ENCODE results near the gene CCDC196. TPM values are rescaled to one million over a fixed set of nuclear protein-coding genes. Genes with fewer than 3 reads are reported as not detected.

Gene CCDC196
- polyA plus RNA-seq, 1 of the 3 experiments (the other 2 are of a cell fraction) = not detected

GRCh38 chr14:66507181-66507721, 21.1 kb downstream of the CCDC196 start:
- CTCF ChIA-PET = interaction anchor here (0.9 to 1.7 kb wide), 4 partner anchors 8 to 25 kb away, joined by 3 to 6 read pairs (median 4); no protein-coding TSS in a partner anchor
- TF ChIP-seq RAD21 (IDR thresholded peaks at IDR 0.05; ENCODE audit: low read length) (no peak), GATA2 (CRISPR knock-in tag; IDR thresholded peaks at IDR 0.05) (peak; percentile 33; the same call in 1 of the 2 replicates)
- H4K20me1 ChIP-seq (ENCODE audit: insufficient read depth) = peaks cover 4% of the 10 kb centered on the region; the same call in 1 of the 2 replicates
- peak overlapping the region; percentile 96 to 98 for H3K4me3 ChIP-seq (ENCODE audit: low read depth in 2 of 2, low read length in 1 of 2)
- no peaks in the 10 kb centered on the region for H3K9me3 ChIP-seq
- H3K27me3 ChIP-seq (ENCODE audit: insufficient read depth) = no peaks in the 10 kb centered on the region
- DNase-seq = no peak
- peak overlapping the region; percentile 79 to 94 for H3K27ac ChIP-seq (ENCODE audit: low read depth in 2 of 2, low read length in 1 of 2)
- no peaks in the 10 kb centered on the region for H3K36me3 ChIP-seq (replicated peaks in 1 of 2; ENCODE audit: control insufficient read depth in 1 of 2, insufficient read depth in 2 of 2, low read length in 1 of 2)
- peaks cover 23% of the 10 kb centered on the region for H3F3A ChIP-seq (replicated peaks; ENCODE audit: insufficient read depth)
- H3K4me2 ChIP-seq = peak overlapping the region; percentile 98
- H3K79me2 ChIP-seq (ENCODE audit: insufficient read depth) = peaks cover 13% of the 10 kb centered on the region; the same call in 1 of the 2 replicates
- WGBS (ENCODE audit: low lambda C conversion rate) = 9% methylated on average over 22 of the region's 23 CpGs
- H2AFZ ChIP-seq (ENCODE audit: low read depth) = peak overlapping the region; percentile 98
- H3K9me2 ChIP-seq = no peaks in the 10 kb centered on the region
- POLR2A ChIA-PET = interaction anchor here (1.3 kb wide), 1 partner anchor 9 kb away, joined by 4 read pairs; no protein-coding TSS in a partner anchor
- peak overlapping the region; percentile 70 for H3K9ac ChIP-seq
- H3K4me1 ChIP-seq (ENCODE audit: control insufficient read depth in 1 of 2, insufficient read depth in 2 of 2, low read depth in 1 of 2, low read length in 1 of 2) = peaks cover 0 to 5% of the 10 kb centered on the region in 2 experiments; a peak in 3 of 4 replicates

GRCh38 chr14:66507722-66508546, 21.8 kb downstream of the CCDC196 start, which contains the start of gene GPHN:
TSS of gene GPHN (plus strand) at chr14:66508147.
- Histone ChIP-seq H4K20me1 (ENCODE audit: insufficient read depth) (peaks cover 4% of the 10 kb centered on the region; the same call in 1 of the 2 replicates), H3K4me3 (ENCODE audit: low read depth in 2 of 2, low read length in 1 of 2) (peak within 1 kb of the TSS; percentile 96 to 98), H3K4me1 (ENCODE audit: control insufficient read depth in 1 of 2, insufficient read depth in 2 of 2, low read depth in 1 of 2, low read length in 1 of 2) (peaks cover 0 to 5% of the 10 kb centered on the region in 2 experiments; a peak in 3 of 4 replicates), H3K4me2 (peak within 1 kb of the TSS; percentile 98), H3F3A (replicated peaks; ENCODE audit: insufficient read depth) (peaks cover 23% of the 10 kb centered on the region), H3K27me3 (ENCODE audit: insufficient read depth) (no peaks in the 10 kb centered on the region), H3K9ac (peak within 1 kb of the TSS; percentile 70), H3K79me2 (ENCODE audit: insufficient read depth) (peaks cover 13% of the 10 kb centered on the region; the same call in 1 of the 2 replicates), H3K9me3 (no peaks in the 10 kb centered on the region), H2AFZ (ENCODE audit: low read depth) (peak within 1 kb of the TSS; percentile 98), H3K27ac (ENCODE audit: low read depth in 2 of 2, low read length in 1 of 2) (peak within 1 kb of the TSS; percentile 79 to 94), H3K9me2 (no peaks in the 10 kb centered on the region), H3K36me3 (replicated peaks in 1 of 2; ENCODE audit: control insufficient read depth in 1 of 2, insufficient read depth in 2 of 2, low read length in 1 of 2) (no peaks in the 10 kb centered on the region)
- ChIA-PET POLR2A (interaction anchor here (1.3 kb wide), 1 partner anchor 10 kb away, joined by 4 read pairs; no protein-coding TSS in a partner anchor), CTCF (interaction anchor here (1.0 to 1.7 kb wide), 3 partner anchors 9 to 24 kb away, joined by 3 to 6 read pairs (median 4); no protein-coding TSS in a partner anchor)
- under 1% methylated on average over 59 of the region's 91 CpGs for WGBS (ENCODE audit: low lambda C conversion rate)
- peak; percentile 94 for DNase-seq
- no peak for TF ChIP-seq EZH2phosphoT487 (IDR thresholded peaks at IDR 0.05; ENCODE audit: borderline replicate concordance, low read depth)
- no peak for TF ChIP-seq USF2 (IDR thresholded peaks at IDR 0.05; ENCODE audit: borderline replicate concordance, low read depth, low read length)
- TF ChIP-seq TCF12 (IDR thresholded peaks at IDR 0.05) = no peak
- no peak for TF ChIP-seq USF1 (IDR thresholded peaks at IDR 0.05; ENCODE audit: borderline replicate concordance, low read depth)
- TF ChIP-seq FOXM1 (IDR thresholded peaks at IDR 0.05; ENCODE audit: low read depth) = no peak
- peak; percentile 80 for TF ChIP-seq YY1 (IDR thresholded peaks at IDR 0.05; ENCODE audit: low read depth)
- TF ChIP-seq SIN3A (IDR thresholded peaks at IDR 0.05; ENCODE audit: borderline replicate concordance, low read depth, low read length) = peak; percentile 80; the same call in 1 of the 2 replicates
- TF ChIP-seq RAD21 (IDR thresholded peaks at IDR 0.05; ENCODE audit: low read length) = peak; percentile 18
- TF ChIP-seq GATA2 (CRISPR knock-in tag; IDR thresholded peaks at IDR 0.05) = no peak
- peak; percentile 62 for TF ChIP-seq MXI1 (IDR thresholded peaks at IDR 0.05; ENCODE audit: low read depth, low read length)
- TF ChIP-seq IRF3 (IDR thresholded peaks at IDR 0.05; ENCODE audit: low read depth, low read length) = no peak
- peak; percentile 28; the same call in 1 of the 2 replicates for TF ChIP-seq PBX3 (IDR thresholded peaks at IDR 0.05)
- no peak for TF ChIP-seq RCOR1 (IDR thresholded peaks at IDR 0.05; ENCODE audit: low read length)
- TF ChIP-seq SMC3 (IDR thresholded peaks at IDR 0.05; ENCODE audit: low read depth, low read length) = no peak
- no peak for TF ChIP-seq TAF1 (IDR thresholded peaks at IDR 0.05; ENCODE audit: borderline replicate concordance, low read depth, low read length)
- no peak for TF ChIP-seq FOSL2 (IDR thresholded peaks at IDR 0.05; ENCODE audit: borderline replicate concordance, low read depth)
- TF ChIP-seq FOXJ3 (CRISPR knock-in tag; IDR thresholded peaks at IDR 0.05) = 0 out of 2 replicates have a peak, but pooled peaks have one; percentile 41
- TF ChIP-seq EP300 (IDR thresholded peaks at IDR 0.05; ENCODE audit: borderline replicate concordance in 1 of 2, low read depth in 1 of 2, low read length in 1 of 2) = 0 out of 4 replicates have a peak, but pooled peaks of 1 of the 2 experiments have one; percentile 9
- peak; percentile 73 for TF ChIP-seq POLR2AphosphoS5 (IDR thresholded peaks at IDR 0.05; ENCODE audit: low read depth, low read length)
- no peak for TF ChIP-seq TEAD4 (IDR thresholded peaks at IDR 0.05; ENCODE audit: borderline replicate concordance, insufficient read depth)
- peak; percentile 69; the same call in 1 of the 2 replicates for TF ChIP-seq RFX5 (IDR thresholded peaks at IDR 0.05; ENCODE audit: low read length)
